KMS-11 (cell line): Measurements from ENCODE around the gene SLC19A2.

Experiments
- H2AFZ ChIP-seq: fragments of 200-600 bp; sonication (generic); 2 replicates; pipeline ENCODE4 v1.6.1; 2016; ENCODE audit warnings: antibody characterized with exemption, mixed run types, low read depth
- H3K27ac ChIP-seq: fragments of 200-600 bp; sonication (generic); 2 replicates; pipeline ENCODE4 v1.6.1; 2016; ENCODE audit warnings: mild to moderate bottlenecking, mixed run types
- H3K27me3 ChIP-seq: fragments of 200-600 bp; sonication (generic); 2 replicates; pipeline ENCODE4 v1.6.1; 2017; ENCODE audit warnings: mild to moderate bottlenecking, low read depth, mixed run types, moderate library complexity; ENCODE audit not compliant: insufficient read depth
- H3K36me3 ChIP-seq: fragments of 200-600 bp; sonication (generic); 2 replicates; pipeline ENCODE4 v1.6.1; 2017; ENCODE audit warnings: mild to moderate bottlenecking, mixed run types; ENCODE audit not compliant: insufficient read depth
- H3K4me1 ChIP-seq: fragments of 200-600 bp; sonication (generic); 2 replicates; pipeline ENCODE4 v1.6.1; 2016; ENCODE audit warnings: mild to moderate bottlenecking, low read depth, mixed run types; ENCODE audit not compliant: poor library complexity, severe bottlenecking
- H3K4me2 ChIP-seq: fragments of 200-600 bp; sonication (generic); 2 replicates; pipeline ENCODE4 v1.7.0; 2016; ENCODE audit warnings: mild to moderate bottlenecking, mixed run types
- H3K4me3 ChIP-seq: fragments of 200-600 bp; sonication (generic); IDR thresholded peaks from 2 replicates; pipeline ENCODE4 v1.6.1; 2017; ENCODE audit warnings: low read depth, low read length, mixed read lengths; ENCODE audit not compliant: insufficient read depth
- H3K79me2 ChIP-seq: fragments of 200-600 bp; sonication (generic); 2 replicates; pipeline ENCODE4 v1.6.1; 2016; ENCODE audit warnings: low read depth, mixed run types; ENCODE audit not compliant: insufficient read depth
- H3K9ac ChIP-seq: fragments of 200-600 bp; sonication (generic); 2 replicates; pipeline ENCODE4 v1.6.1; 2016; ENCODE audit warnings: mild to moderate bottlenecking, mixed run types
- H4K20me1 ChIP-seq: fragments of 200-600 bp; sonication (generic); 2 replicates; pipeline ENCODE4 v1.6.1; 2016; ENCODE audit warnings: mild to moderate bottlenecking, mixed run types; ENCODE audit not compliant: insufficient read depth
- CTCF ChIP-seq: fragments of 200-600 bp; sonication (generic); conservative IDR thresholded peaks from 2 replicates; pipeline ENCODE4 v1.6.1; 2017; ENCODE audit warnings: low read depth, mild to moderate bottlenecking, antibody characterized with exemption, low read length, moderate library complexity, mixed read lengths

The SLC19A2 gene

GRCh38 chr1:169526120-169526832, 40.5 kb upstream of the SLC19A2 start:
- Histone ChIP-seq H2AFZ (no peak overlapping the region), H3K9ac (no peak overlapping the region), H3K4me3 (no peak overlapping the region), H3K79me2 (no peaks in the 10 kb centered on the region), H3K27ac (no peak overlapping the region), H3K27me3 (no peaks in the 10 kb centered on the region), H3K4me2 (no peak overlapping the region), H3K4me1 (peaks cover 18% of the 10 kb centered on the region), H4K20me1 (no peaks in the 10 kb centered on the region), H3K36me3 (no peaks in the 10 kb centered on the region)
- TF ChIP-seq CTCF: no peak

GRCh38 chr1:169525391-169525790, 39.6 kb upstream of the SLC19A2 start:
- Histone ChIP-seq H3K79me2 (no peaks in the 10 kb centered on the region), H3K27ac (no peak overlapping the region), H3K9ac (no peak overlapping the region), H3K36me3 (no peaks in the 10 kb centered on the region), H3K4me1 (peaks cover 18% of the 10 kb centered on the region), H3K4me3 (no peak overlapping the region), H3K27me3 (no peaks in the 10 kb centered on the region), H2AFZ (no peak overlapping the region), H3K4me2 (no peak overlapping the region), H4K20me1 (no peaks in the 10 kb centered on the region)
- TF ChIP-seq CTCF: no peak

- H3K4me1 ChIP-seq: peaks cover 9% of the 10 kb centered on the region
- no peak overlapping the region for H3K27ac ChIP-seq
- no peak overlapping the region for H3K4me3 ChIP-seq
- H3K9ac ChIP-seq: no peak overlapping the region
- H3K36me3 ChIP-seq: no peaks in the 10 kb centered on the region
- no peak overlapping the region for H3K4me2 ChIP-seq
- no peaks in the 10 kb centered on the region for H4K20me1 ChIP-seq
- no peak overlapping the region for H2AFZ ChIP-seq
- no peaks in the 10 kb centered on the region for H3K27me3 ChIP-seq
- TF ChIP-seq CTCF: no peak
- H3K79me2 ChIP-seq: no peaks in the 10 kb centered on the region
Measured at GRCh38 chr1:169523904-169524303, 38.2 kb upstream of the SLC19A2 start.

- Histone ChIP-seq H3K36me3 (no peaks in the 10 kb centered on the region), H4K20me1 (no peaks in the 10 kb centered on the region), H3K4me3 (no peak overlapping the region), H3K79me2 (no peaks in the 10 kb centered on the region), H3K27me3 (no peaks in the 10 kb centered on the region), H3K27ac (no peak overlapping the region), H3K4me2 (no peak overlapping the region), H3K4me1 (no peaks in the 10 kb centered on the region), H3K9ac (no peak overlapping the region), H2AFZ (no peak overlapping the region)
- TF ChIP-seq CTCF: no peak
Measured at GRCh38 chr1:169521226-169521625, 35.5 kb upstream of the SLC19A2 start.
